Esophagus muscularis mucosa (tissue), 4 donors: ENCODE results near the gene PNMA1. TPM values are rescaled to one million over a fixed set of nuclear protein-coding genes. Genes with fewer than 3 reads are reported as not detected.

Experiments
- DNase-seq: peaks from one replicate; pipeline ENCODE4 v3.0.0-alpha.2; 2017; ENCODE audit errors: extremely low spot score
- H3K27ac ChIP-seq, 4 donors: fragments of 200-600 bp; sonication (generic); replicated peaks in 1 of 4; 1 replicate in 3 of 4; 2 replicates in 1 of 4; pipeline ENCODE4 v1.5.1; 2016 to 2019; ENCODE audit warnings: mild to moderate bottlenecking in 1 of 4
- H3K27me3 ChIP-seq, 4 donors: fragments of 200-600 bp; sonication (generic); one replicate each; pipeline versions ENCODE4 v1.5.1 to v1.6.0; 2016 to 2019
- H3K36me3 ChIP-seq, 4 donors: fragments of 200-600 bp; sonication (generic); one replicate each; pipeline ENCODE4 v1.5.1; 2016 to 2019
- H3K4me1 ChIP-seq, 4 donors: fragments of 200-600 bp; sonication (generic); one replicate each; pipeline ENCODE4 v1.5.1; 2016 to 2019
- H3K4me3 ChIP-seq, 4 donors: fragments of 200-600 bp; sonication (generic); 1 replicate in 2 of 4; 2 replicates in 2 of 4; pipeline ENCODE4 v1.5.1; 2016 to 2019; ENCODE audit warnings: mild to moderate bottlenecking in 4 of 4, moderate library complexity in 1 of 4
- H3K9me3 ChIP-seq, 4 donors: fragments of 200-600 bp; sonication (generic); 1 replicate in 3 of 4; 2 replicates in 1 of 4; pipeline ENCODE4 v1.5.1; 2016 to 2019
- CTCF ChIP-seq, 3 experiments: fragments of 200-600 bp in 2 of 3; fragments of 450-650 bp in 1 of 3; sonication (generic) in 2 of 3; IDR thresholded peaks; one replicate each; pipeline ENCODE4 v1.5.1; 2017 to 2019; ENCODE audit warnings: antibody characterized with exemption in 3 of 3, mild to moderate bottlenecking in 2 of 3, moderate library complexity in 1 of 3
- EP300 ChIP-seq: sonication (generic); formaldehyde crosslinking; IDR thresholded peaks from one replicate; pipeline ENCODE4 v1.6.1; 2017; ENCODE audit warnings: antibody characterized with exemption
- POLR2A ChIP-seq: fragments of 450-650 bp; IDR thresholded peaks from one replicate; pipeline ENCODE4 v1.6.1; 2017; ENCODE audit warnings: antibody characterized with exemption, moderate library complexity, mild to moderate bottlenecking, low read depth
- POLR2AphosphoS5 ChIP-seq, 2 donors: sonication (generic); formaldehyde crosslinking; IDR thresholded peaks; one replicate each; pipeline ENCODE4 v1.6.1; 2017; ENCODE audit warnings: antibody characterized with exemption in 2 of 2
- WGBS: methylation state at CpG from one replicate; pipeline ENCODE4 v1.1.5; 2018; 5-methylcytosine and 5-hydroxymethylcytosine counted together
- intact Hi-C: fragments of 100-400 bp; cut with DNase I; formaldehyde crosslinking; loops from one replicate; pipeline ENCODE4 v1.15.1; 2023
- total RNA-seq, 4 donors: library from RNA; depleted of rRNA; stranded (reverse); fragments of >200 nt; gene quantifications; one replicate each; pipeline versions ENCODE4 v1.1.0 to v1.2.1, GENCODE V29; 2016

The PNMA1 gene
- total RNA-seq, 4 donors from 2014 or later, result 34.8 to 74.2 (median 55.0) TPM

GRCh38 chr14:73736842-73737241 lies 22.7 kb upstream of the PNMA1 start:
- H3K4me3 ChIP-seq, result no peak overlapping the region
- H3K27ac ChIP-seq, result peak overlapping the region in 3 of 4 donors; percentile 16 to 98 (median 85)
- 77% methylated on average over 13 of the region's 13 CpGs for WGBS
- peaks cover 24 to 78% (median 58%) of the 10 kb centered on the region in 4 donors for H3K36me3 ChIP-seq
- no peaks in the 10 kb centered on the region for H3K9me3 ChIP-seq
- intact Hi-C loops, result no loop called here
- DNase-seq, result no peak
- no peaks in the 10 kb centered on the region for H3K27me3 ChIP-seq
- peaks cover 39 to 45% (median 41%) of the 10 kb centered on the region in 4 donors for H3K4me1 ChIP-seq
- no peak for TF ChIP-seq POLR2A
- TF ChIP-seq POLR2AphosphoS5 (IDR thresholded peaks at IDR 0.05), result no peak
- TF ChIP-seq CTCF (IDR thresholded peaks at IDR 0.05), result no peak
- TF ChIP-seq EP300, result no peak

DNA sequence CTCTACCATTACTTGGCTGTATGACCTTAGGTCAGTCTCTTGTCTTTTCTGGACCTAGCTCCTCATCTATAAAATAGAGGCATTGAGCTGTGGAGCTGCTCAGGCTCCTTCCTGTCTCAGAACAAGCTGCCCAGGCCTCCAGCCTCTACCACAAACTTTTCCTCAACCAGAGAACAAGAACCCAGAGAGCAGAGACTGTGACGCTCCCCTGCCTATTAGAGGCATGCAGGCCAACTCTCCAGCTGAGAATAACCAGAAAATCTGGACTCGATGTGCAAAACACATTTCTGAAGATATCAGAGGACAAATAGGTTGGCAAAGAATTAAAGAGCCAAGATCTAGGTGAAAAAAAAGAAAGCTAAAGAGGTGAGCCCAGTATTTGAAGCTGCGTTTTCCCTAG lies 17.8 kb upstream of the PNMA1 start:
- Histone ChIP-seq H3K4me1 (peaks cover 32 to 52% (median 48%) of the 10 kb centered on the region in 4 donors), H3K27ac (peak overlapping the region; percentile 23 to 98 (median 81))
- TF ChIP-seq EP300 (no peak), CTCF (IDR thresholded peaks at IDR 0.05) (no peak), POLR2A (no peak), POLR2AphosphoS5 (IDR thresholded peaks at IDR 0.05) (no peak)

GRCh38 chr14:73731111-73731510 lies 16.9 kb upstream of the PNMA1 start:
- Histone ChIP-seq H3K9me3 (no peaks in the 10 kb centered on the region), H3K4me3 (no peak overlapping the region), H3K4me1 (peaks cover 41 to 61% (median 57%) of the 10 kb centered on the region in 4 donors), H3K27me3 (no peaks in the 10 kb centered on the region), H3K27ac (peak overlapping the region; percentile 65 to 98 (median 81)), H3K36me3 (peaks cover 28 to 92% (median 56%) of the 10 kb centered on the region in 4 donors)
- no peak for DNase-seq
- WGBS, result 46% methylated on average over 3 of the region's 3 CpGs
- intact Hi-C loops, result no loop called here
- TF ChIP-seq POLR2A, result no peak
- TF ChIP-seq POLR2AphosphoS5 (IDR thresholded peaks at IDR 0.05), result peak in 1 of 2 donors; percentile 28
- no peak for TF ChIP-seq EP300
- peak in 2 of 3 experiments; percentile 19 to 27 for TF ChIP-seq CTCF (IDR thresholded peaks at IDR 0.05)

More for the DNA sequence above, 17.8 kb upstream of the PNMA1 start:
- no peak for DNase-seq
- H3K9me3 ChIP-seq, result no peaks in the 10 kb centered on the region
- WGBS, result 57% methylated on average over 2 of the region's 3 CpGs
- no peak overlapping the region for H3K4me3 ChIP-seq
- no peaks in the 10 kb centered on the region for H3K27me3 ChIP-seq
- intact Hi-C loops, result no loop called here
- H3K36me3 ChIP-seq, result peaks cover 27 to 92% (median 56%) of the 10 kb centered on the region in 4 donors

- TF ChIP-seq POLR2AphosphoS5 (IDR thresholded peaks at IDR 0.05), result no peak
- no peak for TF ChIP-seq POLR2A
- TF ChIP-seq EP300, result no peak
- TF ChIP-seq CTCF (IDR thresholded peaks at IDR 0.05), result no peak
- peaks cover 55 to 75% (median 71%) of the 10 kb centered on the region in 4 donors for H3K4me1 ChIP-seq
These were observed 15.5 kb upstream of the PNMA1 start for GRCh38 chr14:73729556-73730265.

More at GRCh38 chr14:73729556-73730265, 15.5 kb upstream of the PNMA1 start:
- 91% methylated on average over 23 of the region's 23 CpGs for WGBS
- Histone ChIP-seq H3K36me3 (peaks cover 32 to 92% (median 60%) of the 10 kb centered on the region in 4 donors), H3K4me3 (no peak overlapping the region), H3K27me3 (no peaks in the 10 kb centered on the region), H3K27ac (peak overlapping the region; percentile 65 to 98 (median 81)), H3K9me3 (no peaks in the 10 kb centered on the region)
- peak; percentile 50 for DNase-seq
- intact Hi-C loops, result loop anchor here (2.0 to 10.0 kb wide), 2 partner anchors 95 to 155 kb away; partner anchors contain the start of gene ZNF410
